ENCODE measurements around the gene PAFAH1B2. TPM values are rescaled to one million over a fixed set of nuclear protein-coding genes. Genes with fewer than 3 reads are reported as not detected.

The PAFAH1B2 gene
- total and polyA plus RNA-seq, 2 donors (not counting 3 experiments of a cell fraction or from before 2014, with no cell fraction given), result 34.2 to 128 TPM

- Histone ChIP-seq H3K4me2 (ENCODE audit: insufficient read depth, low read length) (no peak overlapping the region), H3K9me3 (replicated peaks; ENCODE audit: control insufficient read depth, insufficient read depth, low read length) (no peaks in the 10 kb centered on the region), H3K4me3 (replicated peaks in 1 of 3; ENCODE audit: insufficient read depth in 1 of 3, low read depth in 1 of 3, low read length in 3 of 3) (no peak overlapping the region), H3K4me1 (ENCODE audit: control insufficient read depth, extremely low read depth, insufficient read depth, low read length) (no peaks in the 10 kb centered on the region), H3K36me3 (ENCODE audit: control insufficient read depth in 2 of 2, extremely low read depth in 1 of 2, insufficient read depth in 2 of 2, low read length in 2 of 2) (no peaks in the 10 kb centered on the region), H3K9ac (replicated peaks; ENCODE audit: extremely low read depth, insufficient read depth, low read length) (no peak overlapping the region), H3K27me3 (ENCODE audit: control insufficient read depth in 2 of 2, insufficient read depth in 2 of 2, low read length in 2 of 2) (peaks cover 8 to 9% of the 10 kb centered on the region in 2 experiments), H4K20me1 (replicated peaks; ENCODE audit: control insufficient read depth, extremely low read depth, insufficient read depth, low read length) (no peaks in the 10 kb centered on the region), H3K79me2 (ENCODE audit: control insufficient read depth, insufficient read depth, low read length) (no peaks in the 10 kb centered on the region), H3K9me1 (replicated peaks; ENCODE audit: control insufficient read depth, extremely low read depth, insufficient read depth, low read length) (no peaks in the 10 kb centered on the region), H2AFZ (ENCODE audit: low read depth, low read length) (no peak overlapping the region), H3K27ac (ENCODE audit: insufficient read depth, low read depth, low read length) (no peak overlapping the region)
- DNase-seq (ENCODE audit: low read depth, low spot score) (no peak), FAIRE-seq (no peak)
- BruUV-seq (replicated peaks), result no TSS peak
- TF ChIP-seq JUN (IDR thresholded peaks at IDR 0.05; ENCODE audit: borderline replicate concordance, insufficient read depth, insufficient read length, low read depth), result no peak
- TF ChIP-seq FOS (IDR thresholded peaks at IDR 0.05; ENCODE audit: borderline replicate concordance, insufficient read depth, low read length), result no peak
- TF ChIP-seq EZH2 (IDR thresholded peaks at IDR 0.05; ENCODE audit: borderline replicate concordance, low read depth, low read length, severe bottlenecking), result no peak
- no peak for TF ChIP-seq POLR2AphosphoS5 (IDR thresholded peaks at IDR 0.05; ENCODE audit: insufficient read depth, low read depth, low read length)
- no peak for TF ChIP-seq GATA2 (IDR thresholded peaks at IDR 0.05; ENCODE audit: insufficient read depth, insufficient read length, low read depth, low read length)
- TF ChIP-seq MAX (IDR thresholded peaks at IDR 0.05; ENCODE audit: insufficient read depth, insufficient read length), result no peak
- no peak for TF ChIP-seq CTCF (IDR thresholded peaks at IDR 0.05; ENCODE audit: extremely low read depth in 1 of 2, insufficient read depth in 1 of 2, low read depth in 1 of 2, low read length in 2 of 2)
- TF ChIP-seq POLR2A (IDR thresholded peaks at IDR 0.05; ENCODE audit: low read depth, low read length), result no peak
- no peak for TF ChIP-seq MYC (IDR thresholded peaks at IDR 0.05; ENCODE audit: low read depth, low read length)
- CTCF ChIA-PET, result interaction anchor here (0.6 to 1.5 kb wide), 3 partner anchors 11 to 336 kb away, joined by 3 to 4 read pairs (median 4); partner anchors contain the start of gene APOA5
- POLR2A ChIA-PET, result no interaction called here
- intact Hi-C loops (cut with micrococcal nuclease) (no loop called here), dilution Hi-C loops (cut with MboI; ENCODE audit: extremely low pct_ligation_motif_present, low sequenced_read_pairs) (no loop called here)
Observed at GRCh38 chr11:117127171-117127901, 16.8 kb upstream of the PAFAH1B2 start.

Measured in endothelial cell of umbilical vein (primary cell).